ENCODE data around the gene SLC25A21.

Gene SLC25A21

DNA sequence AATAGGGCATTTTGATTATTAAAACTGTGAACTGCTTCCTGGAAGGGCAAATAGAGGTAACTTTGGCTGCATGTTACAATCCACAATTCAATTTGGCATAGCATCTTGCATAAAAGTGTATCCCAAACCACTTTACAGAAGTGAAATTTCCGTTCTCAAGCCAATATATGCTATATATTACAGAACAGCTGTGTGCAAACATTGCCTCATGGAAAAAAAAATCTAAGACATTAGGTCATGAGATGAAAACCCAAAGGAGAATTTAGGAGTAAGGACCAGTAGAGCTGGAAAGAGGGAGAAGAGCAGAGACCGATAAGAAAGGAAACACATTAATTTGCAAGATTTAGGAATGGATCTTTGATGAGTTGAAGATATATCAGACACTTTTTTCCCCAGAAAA, 271.6 kb downstream of the SLC25A21 start:
- TF ChIP-seq, protein P1, sequence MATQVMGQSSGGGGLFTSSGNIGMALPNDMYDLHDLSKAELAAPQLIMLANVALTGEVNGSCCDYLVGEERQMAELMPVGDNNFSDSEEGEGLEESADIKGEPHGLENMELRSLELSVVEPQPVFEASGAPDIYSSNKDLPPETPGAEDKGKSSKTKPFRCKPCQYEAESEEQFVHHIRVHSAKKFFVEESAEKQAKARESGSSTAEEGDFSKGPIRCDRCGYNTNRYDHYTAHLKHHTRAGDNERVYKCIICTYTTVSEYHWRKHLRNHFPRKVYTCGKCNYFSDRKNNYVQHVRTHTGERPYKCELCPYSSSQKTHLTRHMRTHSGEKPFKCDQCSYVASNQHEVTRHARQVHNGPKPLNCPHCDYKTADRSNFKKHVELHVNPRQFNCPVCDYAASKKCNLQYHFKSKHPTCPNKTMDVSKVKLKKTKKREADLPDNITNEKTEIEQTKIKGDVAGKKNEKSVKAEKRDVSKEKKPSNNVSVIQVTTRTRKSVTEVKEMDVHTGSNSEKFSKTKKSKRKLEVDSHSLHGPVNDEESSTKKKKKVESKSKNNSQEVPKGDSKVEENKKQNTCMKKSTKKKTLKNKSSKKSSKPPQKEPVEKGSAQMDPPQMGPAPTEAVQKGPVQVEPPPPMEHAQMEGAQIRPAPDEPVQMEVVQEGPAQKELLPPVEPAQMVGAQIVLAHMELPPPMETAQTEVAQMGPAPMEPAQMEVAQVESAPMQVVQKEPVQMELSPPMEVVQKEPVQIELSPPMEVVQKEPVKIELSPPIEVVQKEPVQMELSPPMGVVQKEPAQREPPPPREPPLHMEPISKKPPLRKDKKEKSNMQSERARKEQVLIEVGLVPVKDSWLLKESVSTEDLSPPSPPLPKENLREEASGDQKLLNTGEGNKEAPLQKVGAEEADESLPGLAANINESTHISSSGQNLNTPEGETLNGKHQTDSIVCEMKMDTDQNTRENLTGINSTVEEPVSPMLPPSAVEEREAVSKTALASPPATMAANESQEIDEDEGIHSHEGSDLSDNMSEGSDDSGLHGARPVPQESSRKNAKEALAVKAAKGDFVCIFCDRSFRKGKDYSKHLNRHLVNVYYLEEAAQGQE (IDR thresholded peaks at IDR 0.05; ENCODE audit: low read depth): no peak
- TF ChIP-seq NFIC (IDR thresholded peaks at IDR 0.05) (no peak), RAD21 (IDR thresholded peaks at IDR 0.05; ENCODE audit: low read depth) (no peak)
- TF ChIP-seq, protein P2, sequence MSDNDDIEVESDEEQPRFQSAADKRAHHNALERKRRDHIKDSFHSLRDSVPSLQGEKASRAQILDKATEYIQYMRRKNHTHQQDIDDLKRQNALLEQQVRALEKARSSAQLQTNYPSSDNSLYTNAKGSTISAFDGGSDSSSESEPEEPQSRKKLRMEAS (IDR thresholded peaks at IDR 0.05): no peak

- TF ChIP-seq, protein P1 (IDR thresholded peaks at IDR 0.05; ENCODE audit: low read depth): no peak
- TF ChIP-seq USF1 (IDR thresholded peaks at IDR 0.05) (no peak), CREB1 (IDR thresholded peaks at IDR 0.05; ENCODE audit: low read depth) (no peak)
Measured at GRCh38 chr14:36884049-36884448, 288.4 kb downstream of the SLC25A21 start.

DNA sequence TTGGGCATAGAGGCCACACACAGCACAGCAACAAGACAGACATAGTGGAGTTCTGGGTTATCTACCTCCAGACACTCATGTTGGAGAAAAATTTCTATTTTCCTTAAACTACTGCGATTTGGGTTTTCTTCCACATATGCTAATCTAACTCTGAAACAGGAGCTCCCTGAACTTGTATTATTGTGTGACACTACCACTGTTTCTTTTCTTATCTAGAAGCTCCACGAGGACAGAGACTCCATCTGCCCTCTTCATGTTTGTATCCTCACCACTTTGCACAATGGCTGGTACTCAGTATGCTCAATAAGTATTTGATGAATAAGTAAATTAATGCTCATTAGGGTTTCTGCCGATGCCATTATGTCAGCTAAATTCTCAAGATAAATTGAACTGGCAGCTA, 292.1 kb downstream of the SLC25A21 start:
- no peak for TF ChIP-seq FOXM1 (IDR thresholded peaks at IDR 0.05; ENCODE audit: borderline replicate concordance, low read depth)
- no peak for TF ChIP-seq RAD21 (IDR thresholded peaks at IDR 0.05; ENCODE audit: low read depth)
- no peak for TF ChIP-seq CEBPB (IDR thresholded peaks at IDR 0.05)
- no peak for TF ChIP-seq TAF1 (IDR thresholded peaks at IDR 0.05; ENCODE audit: low read depth)
- no peak for TF ChIP-seq YY1 (IDR thresholded peaks at IDR 0.05; ENCODE audit: low read depth)
- TF ChIP-seq CREB1 (IDR thresholded peaks at IDR 0.05; ENCODE audit: low read depth): no peak
- TF ChIP-seq USF1 (IDR thresholded peaks at IDR 0.05): no peak
- TF ChIP-seq EGR1 (IDR thresholded peaks at IDR 0.05): no peak
- TF ChIP-seq EP300 (IDR thresholded peaks at IDR 0.05; ENCODE audit: borderline replicate concordance): no peak
- TF ChIP-seq TEAD4 (IDR thresholded peaks at IDR 0.05): no peak
- no peak for TF ChIP-seq NFIC (IDR thresholded peaks at IDR 0.05)
- TF ChIP-seq, protein P1 (IDR thresholded peaks at IDR 0.05; ENCODE audit: low read depth): no peak
- no peak for TF ChIP-seq ZBTB7A (IDR thresholded peaks at IDR 0.05; ENCODE audit: low read depth)

GRCh38 chr14:36879558-36879957, 292.8 kb downstream of the SLC25A21 start:
- TF ChIP-seq EP300 (IDR thresholded peaks at IDR 0.05; ENCODE audit: borderline replicate concordance): no peak
- TF ChIP-seq TAF1 (IDR thresholded peaks at IDR 0.05; ENCODE audit: low read depth): no peak
- TF ChIP-seq CREB1 (IDR thresholded peaks at IDR 0.05; ENCODE audit: low read depth): no peak
- TF ChIP-seq NFIC (IDR thresholded peaks at IDR 0.05): no peak
- no peak for TF ChIP-seq RAD21 (IDR thresholded peaks at IDR 0.05; ENCODE audit: low read depth)
- TF ChIP-seq CEBPB (IDR thresholded peaks at IDR 0.05): no peak
- no peak for TF ChIP-seq FOXM1 (IDR thresholded peaks at IDR 0.05; ENCODE audit: borderline replicate concordance, low read depth)
- TF ChIP-seq TCF12 (IDR thresholded peaks at IDR 0.05; ENCODE audit: low read depth): no peak
- TF ChIP-seq, protein P2 (IDR thresholded peaks at IDR 0.05): no peak
- TF ChIP-seq, protein P1 (IDR thresholded peaks at IDR 0.05; ENCODE audit: low read depth): no peak
- TF ChIP-seq USF1 (IDR thresholded peaks at IDR 0.05): no peak
- no peak for TF ChIP-seq TEAD4 (IDR thresholded peaks at IDR 0.05)
